Measurements from ENCODE around the gene ZCCHC7. TPM values are rescaled to one million over a fixed set of nuclear protein-coding genes. Genes with fewer than 3 reads are reported as not detected.

Gene ZCCHC7
- total RNA-seq, 1 experiment from 2014 or later: 41.7 TPM

- peaks cover 14% of the 10 kb centered on the region for H3K36me3 Mint-ChIP-seq (ENCODE audit: insufficient read depth, unreplicated experiment)
- no TSS peak for BruUV-seq (replicated peaks)
- intact Hi-C loops (cut with micrococcal nuclease): no loop called here
- ChIA-PET CTCF (no interaction called here), POLR2A (no interaction called here)
- H3K27ac Mint-ChIP-seq (ENCODE audit: low read depth, unreplicated experiment): no peak overlapping the region
- H3K4me1 Mint-ChIP-seq (ENCODE audit: insufficient read depth, unreplicated experiment): peaks cover 5% of the 10 kb centered on the region
- no peaks in the 10 kb centered on the region for H3K27me3 Mint-ChIP-seq (ENCODE audit: insufficient read depth, unreplicated experiment)
- no peaks in the 10 kb centered on the region for H3K9me3 Mint-ChIP-seq (ENCODE audit: unreplicated experiment)
- no peak for TF ChIP-seq CTCF (IDR thresholded peaks at IDR 0.05; ENCODE audit: unreplicated experiment)
- no peak overlapping the region for H3K4me3 Mint-ChIP-seq (ENCODE audit: unreplicated experiment)
- DNase-seq (ENCODE audit: unreplicated experiment): no peak
Observed at GRCh38 chr9:37255187-37255586, 134.8 kb downstream of the ZCCHC7 start.

DNA sequence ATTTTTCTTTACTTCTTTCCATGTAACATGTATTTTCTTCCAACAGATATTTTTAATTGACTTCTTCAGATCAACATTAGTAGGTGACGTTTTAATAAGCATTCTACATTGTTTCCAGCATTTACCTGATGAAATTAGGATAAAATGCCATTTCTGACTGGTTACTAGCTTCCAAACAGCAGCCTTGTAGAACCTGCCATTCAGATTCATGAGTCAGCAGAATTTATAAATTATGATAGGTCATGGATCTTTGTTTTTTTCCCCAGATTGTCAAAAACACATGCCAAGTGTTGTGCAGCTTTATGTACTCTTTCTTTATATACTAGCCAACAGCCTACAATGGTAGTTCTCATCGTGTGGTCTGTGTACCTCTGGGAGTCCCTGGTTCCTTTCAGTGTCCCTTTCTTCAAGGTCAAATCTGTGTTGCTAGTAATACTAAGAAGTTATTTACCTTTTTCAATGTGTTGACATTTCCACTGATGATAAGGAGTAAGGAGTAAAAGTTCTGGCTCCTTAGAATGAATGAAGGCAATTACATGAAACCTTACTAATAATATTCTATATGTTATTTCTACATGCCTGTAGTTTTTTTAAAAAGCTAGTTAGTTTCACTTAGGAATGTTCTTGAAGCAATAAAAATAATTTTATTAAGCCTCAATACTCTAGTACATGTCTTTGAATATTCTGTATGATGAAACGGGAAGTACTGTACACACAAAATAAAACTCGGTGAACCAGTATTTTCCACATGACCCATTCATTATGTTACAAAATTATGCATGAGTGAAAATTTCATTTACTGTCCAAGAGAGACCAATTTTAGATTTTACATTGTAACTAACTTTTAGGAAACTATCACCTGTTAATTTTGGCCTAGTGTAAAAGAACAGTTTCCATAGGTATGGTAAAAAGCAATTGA is 135.8 kb downstream of the ZCCHC7 start:
- H3K27ac Mint-ChIP-seq (ENCODE audit: low read depth, unreplicated experiment): no peak overlapping the region
- H3K9me3 Mint-ChIP-seq (ENCODE audit: unreplicated experiment): no peaks in the 10 kb centered on the region
- peaks cover 5% of the 10 kb centered on the region for H3K4me1 Mint-ChIP-seq (ENCODE audit: insufficient read depth, unreplicated experiment)
- POLR2A ChIA-PET: interaction anchor here (0.7 kb wide), 1 partner anchor 20 kb away, joined by 3 read pairs; no protein-coding TSS in a partner anchor
- H3K27me3 Mint-ChIP-seq (ENCODE audit: insufficient read depth, unreplicated experiment): no peaks in the 10 kb centered on the region
- TF ChIP-seq CTCF (IDR thresholded peaks at IDR 0.05; ENCODE audit: unreplicated experiment): no peak
- intact Hi-C loops (cut with micrococcal nuclease): no loop called here
- CTCF ChIA-PET: interaction anchor here (0.5 kb wide), 1 partner anchor 34 kb away, joined by 3 read pairs; no protein-coding TSS in a partner anchor
- H3K36me3 Mint-ChIP-seq (ENCODE audit: insufficient read depth, unreplicated experiment): peaks cover 8% of the 10 kb centered on the region
- no TSS peak for BruUV-seq (replicated peaks)
- DNase-seq (ENCODE audit: unreplicated experiment): no peak
- H3K4me3 Mint-ChIP-seq (ENCODE audit: unreplicated experiment): no peak overlapping the region

DNA sequence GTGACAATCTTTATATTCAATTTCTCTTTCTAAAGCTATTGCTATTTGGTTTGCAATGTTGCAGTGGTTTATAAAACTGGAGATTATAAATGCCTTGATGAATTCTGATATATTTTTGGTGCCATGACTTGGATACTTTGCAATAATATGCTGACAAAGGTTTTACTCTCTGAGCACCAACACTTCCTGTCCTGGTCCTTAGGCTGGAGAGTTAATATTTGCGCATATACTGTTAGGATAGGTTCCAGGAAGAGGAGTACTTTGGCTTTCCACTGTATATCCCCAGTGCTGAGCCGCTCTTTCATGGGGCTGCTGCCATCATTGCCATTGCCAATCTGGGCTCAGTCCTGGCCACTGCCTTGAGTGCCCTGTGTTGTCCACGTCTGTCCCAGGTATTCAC is 139.6 kb downstream of the ZCCHC7 start:
- CTCF ChIA-PET: interaction anchor here (1.6 kb wide), 1 partner anchor 8 kb away, joined by 3 read pairs; no protein-coding TSS in a partner anchor
- intact Hi-C loops (cut with micrococcal nuclease): loop anchor here (5.0 to 10.0 kb wide), 2 partner anchors 265 to 388 kb away; no protein-coding TSS in a partner anchor
- no TSS peak for BruUV-seq (replicated peaks)

More for the DNA sequence above, 139.6 kb downstream of the ZCCHC7 start:
- peaks cover 8% of the 10 kb centered on the region for H3K36me3 Mint-ChIP-seq (ENCODE audit: insufficient read depth, unreplicated experiment)
- H3K9me3 Mint-ChIP-seq (ENCODE audit: unreplicated experiment): no peaks in the 10 kb centered on the region
- H3K27ac Mint-ChIP-seq (ENCODE audit: low read depth, unreplicated experiment): no peak overlapping the region
- H3K4me1 Mint-ChIP-seq (ENCODE audit: insufficient read depth, unreplicated experiment): peaks cover 5% of the 10 kb centered on the region
- DNase-seq (ENCODE audit: unreplicated experiment): no peak
- H3K27me3 Mint-ChIP-seq (ENCODE audit: insufficient read depth, unreplicated experiment): no peaks in the 10 kb centered on the region
- TF ChIP-seq CTCF (IDR thresholded peaks at IDR 0.05; ENCODE audit: unreplicated experiment): no peak
- POLR2A ChIA-PET: no interaction called here
- H3K4me3 Mint-ChIP-seq (ENCODE audit: unreplicated experiment): no peak overlapping the region
